NCI-H146 (cell line): ENCODE measurements around the gene SLPI.

Experiments used
- DNase-seq: peaks from one replicate; lab custom pipeline; 2025; lab: John Stamatoyannopoulos, UW

SLPI gene

GRCh38 chr20:45212836-45213235, 41.5 kb downstream of the SLPI start:
- no peak for DNase-seq

- no peak for DNase-seq
Observed at GRCh38 chr20:45211569-45212474, 42.5 kb downstream of the SLPI start.

GRCh38 chr20:45209924-45210323, 44.4 kb downstream of the SLPI start:
- DNase-seq, result no peak

DNA sequence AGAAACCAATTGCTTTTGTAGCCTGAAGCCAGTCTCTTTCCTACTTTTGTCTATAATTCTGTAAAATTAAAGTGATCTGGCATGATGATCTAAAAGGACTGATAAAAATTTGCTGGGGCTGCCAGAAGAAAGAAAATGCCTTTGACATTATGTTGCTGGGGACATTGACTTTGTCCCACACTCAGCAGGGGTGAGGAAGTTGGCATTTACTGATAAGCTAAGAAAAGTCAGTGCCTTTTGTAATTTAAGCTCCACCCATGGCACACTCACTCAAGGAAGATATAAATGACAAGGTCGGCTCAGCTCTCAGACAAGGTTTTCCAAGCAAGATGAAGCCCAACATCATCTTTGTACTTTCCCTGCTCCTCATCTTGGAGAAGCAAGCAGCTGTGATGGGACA, 47.6 kb downstream of the SLPI start, which contains the start of gene SEMG1:
Gene SEMG1 (plus strand): TSS at position 309 of the 400 bp plus-strand sequence. CDS start 21 bp downstream, at position 330.
- DNase-seq, result no peak
